Measurements from ENCODE around the gene ALG1L2.
"Not testable (repeated sequence)": the region's sequence is repeated elsewhere in the genome, so short reads cannot be mapped to it uniquely, and the experiment has no call there.

The ALG1L2 gene

GRCh38 chr3:130077636-130078035 lies 4.0 kb upstream of the ALG1L2 start:
- Mint-ChIP-seq H3K4me1 (no peaks in the 10 kb centered on the region), H3K36me3 (ENCODE audit: insufficient read depth) (no peaks in the 10 kb centered on the region), H3K27me3 (peaks cover 45% of the 10 kb centered on the region), H3K27ac (ENCODE audit: low read depth) (no peak overlapping the region), H3K9me3 (peaks cover 2% of the 10 kb centered on the region), H3K4me3 (no peak overlapping the region)
- ATAC-seq (replicated peaks; ENCODE audit: extremely low read depth, poor library complexity, severe bottlenecking) (no peak), DNase-seq (ENCODE audit: low spot score in 2 of 2) (no peak)

- H3K36me3 Mint-ChIP-seq (ENCODE audit: insufficient read depth); H3K4me1 Mint-ChIP-seq; H3K9me3 Mint-ChIP-seq; H3K27ac Mint-ChIP-seq (ENCODE audit: low read depth); H3K4me3 Mint-ChIP-seq; ATAC-seq (replicated peaks; ENCODE audit: extremely low read depth, poor library complexity, severe bottlenecking); DNase-seq (ENCODE audit: low spot score in 2 of 2): not testable (repeated sequence)
- H3K27me3 Mint-ChIP-seq: peaks cover 22% of the 10 kb centered on the region
These were observed 1.9 kb downstream of the ALG1L2 start for GRCh38 chr3:130083363-130084090.

GRCh38 chr3:130084436-130084980 lies 2.9 kb downstream of the ALG1L2 start:
- no peak overlapping the region for H3K27ac Mint-ChIP-seq (ENCODE audit: low read depth)
- no peak overlapping the region for H3K4me3 Mint-ChIP-seq
- H3K36me3 Mint-ChIP-seq (ENCODE audit: insufficient read depth): no peaks in the 10 kb centered on the region
- peaks cover 22% of the 10 kb centered on the region for H3K27me3 Mint-ChIP-seq
- ATAC-seq (replicated peaks; ENCODE audit: extremely low read depth, poor library complexity, severe bottlenecking) (no peak), DNase-seq (ENCODE audit: low spot score in 2 of 2) (no peak)
- H3K9me3 Mint-ChIP-seq: no peaks in the 10 kb centered on the region
- H3K4me1 Mint-ChIP-seq: no peaks in the 10 kb centered on the region

- Mint-ChIP-seq H3K27ac (ENCODE audit: low read depth) (no peak overlapping the region), H3K9me3 (no peaks in the 10 kb centered on the region), H3K4me1 (no peaks in the 10 kb centered on the region), H3K4me3 (no peak overlapping the region), H3K27me3 (peaks cover 15% of the 10 kb centered on the region), H3K36me3 (ENCODE audit: insufficient read depth) (no peaks in the 10 kb centered on the region)
- DNase-seq (ENCODE audit: low spot score in 2 of 2) (no peak), ATAC-seq (replicated peaks; ENCODE audit: extremely low read depth, poor library complexity, severe bottlenecking) (no peak)
These were observed 4.2 kb downstream of the ALG1L2 start for GRCh38 chr3:130085881-130086280.

GRCh38 chr3:130086628-130087027 lies 5.0 kb downstream of the ALG1L2 start:
- not testable (repeated sequence) for H3K9me3 Mint-ChIP-seq; H3K27me3 Mint-ChIP-seq; DNase-seq (ENCODE audit: low spot score in 2 of 2); H3K4me3 Mint-ChIP-seq; ATAC-seq (replicated peaks; ENCODE audit: extremely low read depth, poor library complexity, severe bottlenecking); H3K36me3 Mint-ChIP-seq (ENCODE audit: insufficient read depth); H3K27ac Mint-ChIP-seq (ENCODE audit: low read depth); H3K4me1 Mint-ChIP-seq

GRCh38 chr3:130088061-130088460 lies 6.4 kb downstream of the ALG1L2 start:
- Mint-ChIP-seq H3K36me3 (ENCODE audit: insufficient read depth) (no peaks in the 10 kb centered on the region), H3K27me3 (no peaks in the 10 kb centered on the region), H3K4me1 (no peaks in the 10 kb centered on the region), H3K4me3 (no peak overlapping the region), H3K9me3 (no peaks in the 10 kb centered on the region), H3K27ac (ENCODE audit: low read depth) (no peak overlapping the region)
- ATAC-seq (replicated peaks; ENCODE audit: extremely low read depth, poor library complexity, severe bottlenecking): no peak
- DNase-seq (ENCODE audit: low spot score in 2 of 2): no peak

- H3K9me3 Mint-ChIP-seq; DNase-seq (ENCODE audit: low spot score in 2 of 2); H3K27me3 Mint-ChIP-seq; ATAC-seq (replicated peaks; ENCODE audit: extremely low read depth, poor library complexity, severe bottlenecking); H3K4me3 Mint-ChIP-seq; H3K36me3 Mint-ChIP-seq (ENCODE audit: insufficient read depth); H3K4me1 Mint-ChIP-seq; H3K27ac Mint-ChIP-seq (ENCODE audit: low read depth): not testable (repeated sequence)
These were observed 9.1 kb downstream of the ALG1L2 start for GRCh38 chr3:130090681-130091080.

- H3K27me3 Mint-ChIP-seq: peaks cover 11% of the 10 kb centered on the region
- no peak for ATAC-seq (replicated peaks; ENCODE audit: extremely low read depth, poor library complexity, severe bottlenecking)
- no peaks in the 10 kb centered on the region for H3K9me3 Mint-ChIP-seq
- DNase-seq (ENCODE audit: low spot score in 2 of 2): no peak
- H3K36me3 Mint-ChIP-seq (ENCODE audit: insufficient read depth): no peaks in the 10 kb centered on the region
- H3K4me3 Mint-ChIP-seq: no peak overlapping the region
- no peak overlapping the region for H3K27ac Mint-ChIP-seq (ENCODE audit: low read depth)
- H3K4me1 Mint-ChIP-seq: no peaks in the 10 kb centered on the region
These were observed 10.3 kb downstream of the ALG1L2 start for GRCh38 chr3:130091958-130092357.

- Mint-ChIP-seq H3K36me3 (ENCODE audit: insufficient read depth) (no peaks in the 10 kb centered on the region), H3K27me3 (peaks cover 23% of the 10 kb centered on the region), H3K4me3 (peak overlapping the region; percentile 41), H3K27ac (ENCODE audit: low read depth) (no peak overlapping the region), H3K9me3 (no peaks in the 10 kb centered on the region), H3K4me1 (peaks cover 5% of the 10 kb centered on the region)
- ATAC-seq (replicated peaks; ENCODE audit: extremely low read depth, poor library complexity, severe bottlenecking) (no peak), DNase-seq (ENCODE audit: low spot score in 2 of 2) (no peak)
These were observed 12.2 kb downstream of the ALG1L2 start for GRCh38 chr3:130093741-130094391.

- DNase-seq (ENCODE audit: low spot score in 2 of 2): not testable (repeated sequence)
These were observed 12.9 kb downstream of the ALG1L2 start for GRCh38 chr3:130094491-130094941.

GRCh38 chr3:130095858-130096257 lies 14.2 kb downstream of the ALG1L2 start:
- not testable (repeated sequence) for H3K4me1 Mint-ChIP-seq; H3K36me3 Mint-ChIP-seq (ENCODE audit: insufficient read depth); DNase-seq (ENCODE audit: low spot score in 2 of 2); H3K27ac Mint-ChIP-seq (ENCODE audit: low read depth); H3K4me3 Mint-ChIP-seq; ATAC-seq (replicated peaks; ENCODE audit: extremely low read depth, poor library complexity, severe bottlenecking); H3K9me3 Mint-ChIP-seq
- H3K27me3 Mint-ChIP-seq: peaks cover 23% of the 10 kb centered on the region

More at GRCh38 chr3:130094491-130094941, 12.9 kb downstream of the ALG1L2 start:
- H3K4me1 Mint-ChIP-seq; H3K36me3 Mint-ChIP-seq (ENCODE audit: insufficient read depth); H3K9me3 Mint-ChIP-seq; ATAC-seq (replicated peaks; ENCODE audit: extremely low read depth, poor library complexity, severe bottlenecking); H3K27ac Mint-ChIP-seq (ENCODE audit: low read depth); H3K4me3 Mint-ChIP-seq: not testable (repeated sequence)
- H3K27me3 Mint-ChIP-seq: peaks cover 23% of the 10 kb centered on the region

- not testable (repeated sequence) for ATAC-seq (replicated peaks; ENCODE audit: extremely low read depth, poor library complexity, severe bottlenecking); H3K4me3 Mint-ChIP-seq; H3K4me1 Mint-ChIP-seq; H3K27ac Mint-ChIP-seq (ENCODE audit: low read depth); DNase-seq (ENCODE audit: low spot score in 2 of 2); H3K36me3 Mint-ChIP-seq (ENCODE audit: insufficient read depth); H3K9me3 Mint-ChIP-seq
- H3K27me3 Mint-ChIP-seq: peaks cover 23% of the 10 kb centered on the region
These were observed 15.5 kb downstream of the ALG1L2 start for GRCh38 chr3:130097096-130097495.

Measured in central memory CD8-positive, alpha-beta T cell (primary cell).